ENCODE measurements around the gene TWSG1.
"Not testable (repeated sequence)": the region's sequence is repeated elsewhere in the genome, so short reads cannot be mapped to it uniquely, and the experiment has no call there.

Gene TWSG1

GRCh38 chr18:9426753-9427152 is 92.2 kb downstream of the TWSG1 start:
- DNase-seq (ENCODE audit: low spot score), result no peak

- no peak for DNase-seq (ENCODE audit: low spot score)
Observed at GRCh38 chr18:9428301-9428706, 93.7 kb downstream of the TWSG1 start.

GRCh38 chr18:9428862-9429661 is 94.5 kb downstream of the TWSG1 start:
- DNase-seq (ENCODE audit: low spot score), result no peak

GRCh38 chr18:9429662-9429993 is 95.1 kb downstream of the TWSG1 start:
- no peak for DNase-seq (ENCODE audit: low spot score)

- not testable (repeated sequence) for DNase-seq (ENCODE audit: low spot score)
Observed at GRCh38 chr18:9430315-9430714, 95.7 kb downstream of the TWSG1 start.

GRCh38 chr18:9431296-9431695 is 96.7 kb downstream of the TWSG1 start:
- DNase-seq (ENCODE audit: low spot score), result no peak

GRCh38 chr18:9433122-9433521 is 98.5 kb downstream of the TWSG1 start:
- DNase-seq (ENCODE audit: low spot score), result not testable (repeated sequence)

GRCh38 chr18:9433671-9434121 is 99.1 kb downstream of the TWSG1 start:
- no peak for DNase-seq (ENCODE audit: low spot score)

GRCh38 chr18:9434122-9434701 is 99.6 kb downstream of the TWSG1 start:
- no peak for DNase-seq (ENCODE audit: low spot score)

- no peak for DNase-seq (ENCODE audit: low spot score)
Observed at GRCh38 chr18:9435041-9435440, 100.5 kb downstream of the TWSG1 start.

- no peak for DNase-seq (ENCODE audit: low spot score)
Observed at GRCh38 chr18:9436206-9436929, 101.8 kb downstream of the TWSG1 start.

- no peak for DNase-seq (ENCODE audit: low spot score)
Observed at GRCh38 chr18:9437021-9437437, 102.5 kb downstream of the TWSG1 start.

- no peak for DNase-seq (ENCODE audit: low spot score)
Observed at GRCh38 chr18:9437672-9438071, 103.1 kb downstream of the TWSG1 start.

GRCh38 chr18:9441061-9441460 is 106.5 kb downstream of the TWSG1 start:
- no peak for DNase-seq (ENCODE audit: low spot score)

- no peak for DNase-seq (ENCODE audit: low spot score)
Observed at GRCh38 chr18:9444549-9444948, 110.0 kb downstream of the TWSG1 start.

- no peak for DNase-seq (ENCODE audit: low spot score)
Observed at GRCh38 chr18:9446839-9447238, 112.3 kb downstream of the TWSG1 start.

GRCh38 chr18:9447334-9447733 is 112.8 kb downstream of the TWSG1 start:
- no peak for DNase-seq (ENCODE audit: low spot score)

GRCh38 chr18:9449600-9450414 is 115.2 kb downstream of the TWSG1 start:
- DNase-seq (ENCODE audit: low spot score), result no peak

- not testable (repeated sequence) for DNase-seq (ENCODE audit: low spot score)
Observed at GRCh38 chr18:9450920-9451319, 116.3 kb downstream of the TWSG1 start.

All from RKO (cell line).